CD1c-positive myeloid dendritic cell (primary cell): ENCODE results near the gene GPR62.
"Not testable (repeated sequence)": the region's sequence is repeated elsewhere in the genome, so short reads cannot be mapped to it uniquely, and the experiment has no call there.

Experiments
- DNase-seq: peaks from one replicate; pipeline ENCODE4 v3.0.0-alpha.2; 2016; ENCODE audit errors: extremely low spot score

Gene GPR62, protein sequence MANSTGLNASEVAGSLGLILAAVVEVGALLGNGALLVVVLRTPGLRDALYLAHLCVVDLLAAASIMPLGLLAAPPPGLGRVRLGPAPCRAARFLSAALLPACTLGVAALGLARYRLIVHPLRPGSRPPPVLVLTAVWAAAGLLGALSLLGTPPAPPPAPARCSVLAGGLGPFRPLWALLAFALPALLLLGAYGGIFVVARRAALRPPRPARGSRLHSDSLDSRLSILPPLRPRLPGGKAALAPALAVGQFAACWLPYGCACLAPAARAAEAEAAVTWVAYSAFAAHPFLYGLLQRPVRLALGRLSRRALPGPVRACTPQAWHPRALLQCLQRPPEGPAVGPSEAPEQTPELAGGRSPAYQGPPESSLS

DNA sequence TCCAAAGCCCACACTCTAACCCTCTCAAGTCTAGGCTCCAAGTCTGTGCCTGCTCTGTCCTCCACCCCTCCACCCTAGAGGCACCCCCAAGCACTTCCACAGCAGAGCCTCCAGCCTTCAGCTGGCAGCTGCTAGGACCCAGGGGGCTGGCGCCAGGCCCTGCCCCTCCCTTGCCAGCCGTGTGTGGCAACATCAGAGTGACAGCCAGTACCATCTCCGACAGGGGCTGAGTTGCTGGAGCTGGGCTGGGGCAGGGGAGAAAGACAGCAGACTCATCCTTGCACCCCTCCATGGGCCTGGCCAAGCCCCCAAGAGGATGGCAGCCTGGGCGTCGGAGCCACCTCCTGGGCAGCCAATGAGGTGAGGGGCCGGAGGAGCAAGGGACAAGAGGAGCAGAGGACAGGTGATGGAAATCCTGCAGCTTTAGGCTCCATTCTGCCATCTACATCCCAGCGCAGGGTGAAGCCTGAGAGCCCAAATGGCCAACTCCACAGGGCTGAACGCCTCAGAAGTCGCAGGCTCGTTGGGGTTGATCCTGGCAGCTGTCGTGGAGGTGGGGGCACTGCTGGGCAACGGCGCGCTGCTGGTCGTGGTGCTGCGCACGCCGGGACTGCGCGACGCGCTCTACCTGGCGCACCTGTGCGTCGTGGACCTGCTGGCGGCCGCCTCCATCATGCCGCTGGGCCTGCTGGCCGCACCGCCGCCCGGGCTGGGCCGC is at the start of gene GPR62:
Gene GPR62, plus strand, starts transcription at position 207 of the 718 bp plus-strand sequence. Its CDS starts 272 bp downstream, at position 479.
- DNase-seq = no peak

DNA sequence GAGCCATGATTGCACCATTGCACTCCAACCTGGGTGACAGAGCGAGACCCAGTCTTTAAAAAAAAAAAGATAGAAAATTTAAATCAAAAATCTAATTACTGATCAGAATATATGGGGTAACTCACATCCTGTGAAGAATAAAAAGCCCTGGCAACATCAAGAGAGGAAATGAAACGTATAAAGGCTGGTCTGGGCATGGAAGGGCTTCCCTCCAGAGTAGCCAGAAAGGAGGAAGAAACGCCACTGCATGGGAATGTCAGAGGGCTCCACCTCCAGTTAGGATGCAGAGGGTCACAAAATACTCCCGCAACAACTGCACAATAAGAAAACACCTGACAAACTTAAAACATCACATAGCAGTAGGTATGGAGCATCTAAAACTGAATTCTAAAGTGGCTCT is 47.2 kb upstream of the GPR62 start:
- no peak for DNase-seq

DNA sequence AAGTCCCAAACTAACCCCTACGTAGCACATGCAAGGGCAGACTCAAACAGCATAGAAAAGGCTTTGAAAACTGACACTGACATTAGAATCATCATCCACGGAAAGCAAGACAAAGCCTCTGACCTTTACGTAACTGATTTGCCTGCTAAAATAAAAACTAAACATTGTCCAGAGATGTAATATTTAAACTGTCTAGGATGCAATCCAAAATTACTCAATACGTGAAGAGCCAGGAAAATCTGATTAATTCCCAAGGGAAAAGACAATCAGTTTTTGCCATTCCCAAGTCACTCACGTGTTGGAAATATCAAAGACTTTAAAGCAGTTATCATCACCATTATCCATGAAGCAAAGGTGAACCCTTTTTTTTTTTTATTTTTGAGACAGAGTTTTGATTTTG is 38.8 kb upstream of the GPR62 start:
- DNase-seq = no peak

DNA sequence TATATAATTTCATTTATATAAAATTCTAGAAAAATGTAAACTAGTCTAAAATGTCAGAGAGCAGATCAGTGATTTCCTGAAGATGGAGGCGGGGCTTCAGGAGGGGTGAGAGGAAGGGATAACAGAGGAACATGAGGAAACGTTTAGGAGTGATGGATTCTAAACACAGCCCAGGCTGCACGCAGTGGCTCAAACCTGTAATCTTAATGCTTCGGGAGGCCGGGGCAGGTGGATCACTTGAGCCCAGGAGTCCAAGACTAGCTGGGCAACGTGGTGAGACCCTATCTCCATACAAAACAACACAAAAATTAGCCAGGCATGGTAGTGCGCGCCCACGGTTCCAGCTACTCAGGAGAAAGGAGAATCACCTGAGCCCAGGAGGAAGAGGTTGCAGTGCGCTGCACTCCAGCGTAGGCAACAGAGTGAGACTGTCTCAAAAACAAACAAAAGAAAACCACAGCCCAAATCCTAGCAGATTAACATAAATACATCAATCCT is 34.1 kb upstream of the GPR62 start:
- no peak for DNase-seq

DNA sequence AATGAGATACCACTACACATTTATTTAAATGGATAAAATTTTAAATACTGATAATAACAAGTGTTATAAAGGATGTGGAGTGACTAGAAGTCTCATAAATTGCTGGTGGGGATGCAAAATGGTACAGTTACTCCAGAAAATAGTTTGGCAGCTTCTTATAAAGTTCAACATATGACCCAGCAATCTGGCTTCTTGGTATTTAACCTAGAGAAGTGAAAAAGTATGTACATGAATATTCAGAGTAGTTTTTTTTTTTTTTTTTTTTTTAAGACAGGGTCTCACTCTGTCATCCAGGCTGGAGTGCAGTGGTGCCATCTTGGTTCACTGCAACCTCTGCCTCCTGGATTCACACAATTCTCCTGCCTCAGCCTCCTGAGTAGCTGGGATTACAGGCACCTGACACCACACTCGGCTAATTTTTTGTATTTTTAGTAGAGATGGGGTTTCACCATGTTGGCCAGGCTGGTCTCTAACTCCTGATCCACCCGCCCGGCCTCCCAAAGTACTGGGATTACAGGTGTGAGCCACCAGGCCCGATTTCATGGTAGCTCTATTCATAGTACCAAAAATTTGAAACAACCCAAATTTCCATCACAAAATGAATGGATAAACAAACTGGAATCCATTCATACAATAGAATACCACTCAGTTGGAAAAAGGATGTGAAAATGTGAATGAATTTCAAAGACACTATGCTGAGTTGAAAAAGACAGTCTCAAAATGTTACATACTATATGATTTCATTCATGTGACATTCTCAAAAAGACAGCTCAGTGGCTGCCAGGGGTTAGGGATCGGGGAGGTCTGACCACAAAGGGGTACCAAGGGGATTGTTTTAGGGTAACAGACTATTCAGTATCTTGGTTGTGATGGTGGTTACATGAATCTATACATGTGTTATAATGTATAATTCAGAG is 27.9 kb upstream of the GPR62 start:
- DNase-seq = no peak

DNA sequence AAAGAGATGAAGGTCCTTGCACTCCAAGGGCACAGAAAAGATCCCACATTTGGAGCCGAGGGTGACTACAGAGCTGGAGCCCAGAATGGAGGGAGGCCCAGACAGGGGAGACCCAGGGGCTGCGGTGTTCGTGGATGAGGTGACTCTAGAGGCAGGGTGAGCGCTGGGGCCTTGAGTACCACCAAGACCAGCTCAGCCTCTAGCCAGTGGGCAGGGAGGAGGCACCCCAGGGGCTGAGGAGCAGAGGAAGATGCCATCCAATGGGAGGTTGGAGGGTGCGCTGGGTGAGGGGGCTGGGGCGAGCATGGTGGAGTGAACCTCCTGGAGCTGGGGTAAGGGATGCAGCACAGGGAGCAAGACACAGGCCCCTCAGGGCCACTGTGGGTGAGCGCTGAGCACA is 26.7 kb upstream of the GPR62 start:
- DNase-seq = no peak

DNA sequence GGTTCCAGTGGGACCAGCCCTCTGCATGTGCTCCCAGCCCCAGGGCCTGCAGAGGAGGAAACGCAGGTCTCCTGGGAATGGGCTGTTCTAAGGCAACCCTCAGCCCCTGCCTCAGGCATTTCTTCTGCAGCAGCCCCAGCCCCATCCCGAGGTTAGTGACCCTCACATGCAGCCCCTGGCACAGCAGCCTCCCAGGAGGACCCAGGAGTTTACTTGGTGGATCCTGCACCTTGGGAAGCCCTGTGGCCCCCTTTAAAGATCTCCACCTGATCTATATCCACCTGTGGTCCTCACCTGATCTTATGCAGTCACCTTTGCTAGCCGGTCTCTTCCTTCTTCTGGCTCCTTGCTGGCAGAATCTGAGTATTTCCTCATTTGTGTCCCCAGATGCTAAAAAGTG is 26.2 kb upstream of the GPR62 start:
- not testable (repeated sequence) for DNase-seq

DNA sequence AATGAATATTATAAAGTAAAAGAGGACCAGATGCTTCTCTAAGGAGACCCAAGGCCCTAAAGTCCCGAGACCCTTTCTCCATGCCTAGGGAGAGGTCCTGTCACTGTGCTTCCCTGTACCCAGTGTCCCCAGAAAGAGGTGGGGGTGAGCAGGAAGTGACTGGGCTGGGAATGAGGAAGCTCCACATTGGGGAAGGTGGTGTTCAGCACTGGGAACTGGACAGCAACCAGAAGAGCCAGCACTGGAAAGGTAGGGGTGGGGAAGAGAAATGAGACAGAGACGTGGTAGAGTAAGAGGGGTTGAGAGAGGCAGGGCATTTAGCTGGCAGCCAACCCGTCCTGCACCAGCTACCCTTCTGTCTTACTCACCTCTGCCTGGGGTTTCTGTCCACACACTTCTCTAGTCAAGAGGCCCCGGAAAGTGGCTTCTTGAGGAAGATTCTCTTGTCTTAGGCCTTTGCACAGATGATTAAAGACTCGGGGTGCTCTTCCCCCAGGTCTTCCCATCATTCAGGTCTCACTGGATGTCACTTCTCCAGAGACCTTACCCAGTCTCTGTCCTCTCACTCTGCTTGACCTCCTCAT is 25.7 kb upstream of the GPR62 start:
- DNase-seq = peak; percentile 52

DNA sequence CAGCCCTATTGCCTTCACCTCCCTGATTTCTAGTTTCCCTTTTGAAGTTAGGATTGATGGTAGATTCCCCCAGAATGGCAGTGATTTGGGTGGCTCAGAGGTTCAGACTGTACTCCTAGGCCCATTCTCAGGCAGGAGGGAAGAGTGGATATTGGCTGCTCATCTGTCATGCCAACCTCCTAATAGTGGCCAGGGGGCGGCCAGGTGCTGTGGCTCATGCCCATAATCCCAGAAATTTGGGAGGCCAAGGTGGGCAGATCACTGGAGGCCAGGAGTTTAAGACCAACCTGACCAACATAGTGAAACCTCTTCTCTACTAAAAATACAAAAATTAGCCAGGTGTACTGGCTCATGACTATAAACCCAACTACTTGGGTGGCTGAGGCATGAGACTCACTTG is 24.7 kb upstream of the GPR62 start:
- no peak for DNase-seq

DNA sequence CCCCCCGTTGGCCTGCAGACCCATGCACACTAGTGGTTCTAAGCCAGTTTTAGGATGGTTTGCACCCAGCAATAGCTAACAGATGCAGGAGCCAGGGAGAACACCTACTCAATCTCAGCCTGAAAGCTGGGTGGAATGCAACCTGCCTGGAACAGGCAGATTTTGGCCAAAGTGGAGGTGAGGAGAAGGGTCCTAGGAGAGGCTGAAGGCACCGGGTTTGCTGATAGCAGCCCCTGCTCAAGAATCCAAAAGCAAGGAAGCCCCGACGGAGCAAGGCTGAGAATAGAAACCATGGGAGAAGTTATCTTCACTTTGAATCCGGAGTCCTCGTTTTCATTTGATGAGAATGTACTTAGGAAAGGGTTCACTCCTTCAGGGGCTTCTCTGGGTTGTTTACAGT is 23.4 kb upstream of the GPR62 start:
- DNase-seq = no peak

DNA sequence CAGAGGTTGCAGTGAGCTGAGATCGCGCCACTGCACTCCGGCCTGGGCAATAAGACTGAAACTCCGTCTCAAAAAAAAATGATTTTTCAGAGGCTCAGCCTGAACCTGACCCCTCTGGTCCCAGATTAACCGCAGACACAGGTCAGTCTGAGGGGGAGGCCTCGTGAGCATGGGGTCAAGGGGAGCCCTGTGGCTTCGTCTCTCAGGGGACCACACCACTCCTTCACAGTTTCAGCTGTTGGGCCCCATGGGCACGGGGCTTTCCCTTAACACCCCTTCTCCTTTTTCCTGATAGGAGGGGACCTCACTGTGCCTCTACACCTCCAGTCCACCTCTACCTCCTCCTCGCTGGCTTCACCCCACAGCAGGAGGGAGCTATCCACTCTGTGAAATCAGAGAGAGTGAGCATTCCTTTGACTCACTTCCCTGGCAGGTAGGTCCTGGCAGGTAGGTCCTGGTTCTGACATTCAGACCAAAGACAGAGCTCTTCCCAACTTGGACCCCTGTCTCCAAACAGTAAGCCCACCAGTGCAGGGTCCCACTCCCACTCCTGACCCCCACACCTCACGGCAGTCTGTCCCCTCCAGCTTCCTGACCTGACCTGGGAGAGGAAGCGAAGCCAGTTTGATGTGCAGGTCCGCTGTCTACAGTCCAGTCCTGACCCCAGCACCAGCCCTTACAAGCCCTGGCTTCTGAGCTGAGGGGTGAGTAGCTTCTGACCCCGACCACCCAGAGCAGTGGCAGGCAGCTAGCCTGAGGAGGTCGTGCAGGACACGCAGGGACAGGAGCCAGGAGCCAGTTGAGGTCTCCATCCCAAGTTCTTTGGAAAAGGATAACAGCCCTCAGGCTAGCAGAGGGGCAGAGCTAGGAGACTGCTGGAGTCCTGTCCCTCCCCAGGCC is 22.5 kb upstream of the GPR62 start:
- no peak for DNase-seq

DNA sequence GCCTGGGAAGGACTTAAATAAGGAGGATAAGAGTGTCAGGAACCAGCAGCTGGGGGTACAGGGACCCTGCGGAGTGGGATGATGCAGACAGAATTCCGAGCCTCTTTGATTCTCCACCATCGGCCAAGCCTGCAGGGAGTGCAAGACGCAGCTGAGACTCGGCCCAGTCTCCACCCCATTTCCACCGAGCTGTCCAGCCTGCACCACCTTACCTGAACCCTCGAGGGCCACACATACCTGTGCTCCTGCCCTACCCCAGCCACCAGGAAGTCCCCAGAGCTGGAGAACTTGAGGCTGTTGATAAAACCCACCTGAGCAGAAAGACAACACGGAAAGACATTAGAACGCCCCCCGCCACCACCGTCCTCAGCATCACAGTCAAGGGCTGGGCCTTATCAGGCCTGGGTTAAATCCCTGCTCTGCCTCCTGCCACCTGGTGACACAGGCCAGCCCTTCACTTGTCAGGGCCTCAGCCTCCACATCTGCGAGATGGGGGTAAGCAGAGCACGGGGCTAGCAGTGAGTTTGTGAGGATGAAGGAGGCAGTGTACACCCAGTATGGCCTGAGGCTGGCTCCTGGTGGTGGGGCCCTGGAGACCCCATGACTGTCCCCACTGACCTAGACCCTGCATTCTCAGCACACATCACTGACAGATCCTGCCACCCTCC is 21.6 kb upstream of the GPR62 start:
- DNase-seq = no peak

DNA sequence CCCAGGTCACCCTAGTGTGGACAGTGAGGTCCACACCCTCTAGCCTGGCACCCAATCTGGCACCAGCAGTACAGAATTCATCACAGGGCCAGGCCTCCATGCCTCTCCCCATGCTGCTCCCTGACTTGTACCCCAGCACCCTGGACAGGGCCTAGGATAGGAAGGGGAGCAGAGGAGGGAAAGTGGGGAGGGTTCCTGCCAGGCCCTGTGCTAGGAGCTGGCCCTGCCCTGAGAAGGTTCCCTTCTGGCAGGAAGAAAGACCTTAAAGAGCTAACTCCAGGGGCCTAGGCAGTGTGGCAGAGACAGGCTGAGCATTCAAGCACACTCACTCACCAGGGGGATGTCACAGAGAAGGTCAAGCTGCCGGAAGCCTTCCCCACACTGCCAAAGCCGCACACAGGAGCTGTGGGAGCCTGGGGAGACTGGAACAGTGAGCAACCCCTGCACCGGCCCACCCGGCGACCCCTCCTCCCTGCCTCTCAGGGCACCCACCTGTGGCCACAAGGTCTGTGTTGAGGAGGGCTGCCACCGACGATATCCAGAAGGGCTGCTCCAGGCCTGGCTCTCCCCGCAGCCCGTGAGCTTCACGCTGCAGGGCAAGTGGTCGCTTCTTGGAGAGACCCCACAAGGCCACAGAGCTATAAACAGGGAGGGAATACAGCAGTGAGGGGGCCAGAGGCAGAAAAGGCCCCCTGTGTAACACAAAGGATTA is 20.9 kb upstream of the GPR62 start:
- DNase-seq = no peak

DNA sequence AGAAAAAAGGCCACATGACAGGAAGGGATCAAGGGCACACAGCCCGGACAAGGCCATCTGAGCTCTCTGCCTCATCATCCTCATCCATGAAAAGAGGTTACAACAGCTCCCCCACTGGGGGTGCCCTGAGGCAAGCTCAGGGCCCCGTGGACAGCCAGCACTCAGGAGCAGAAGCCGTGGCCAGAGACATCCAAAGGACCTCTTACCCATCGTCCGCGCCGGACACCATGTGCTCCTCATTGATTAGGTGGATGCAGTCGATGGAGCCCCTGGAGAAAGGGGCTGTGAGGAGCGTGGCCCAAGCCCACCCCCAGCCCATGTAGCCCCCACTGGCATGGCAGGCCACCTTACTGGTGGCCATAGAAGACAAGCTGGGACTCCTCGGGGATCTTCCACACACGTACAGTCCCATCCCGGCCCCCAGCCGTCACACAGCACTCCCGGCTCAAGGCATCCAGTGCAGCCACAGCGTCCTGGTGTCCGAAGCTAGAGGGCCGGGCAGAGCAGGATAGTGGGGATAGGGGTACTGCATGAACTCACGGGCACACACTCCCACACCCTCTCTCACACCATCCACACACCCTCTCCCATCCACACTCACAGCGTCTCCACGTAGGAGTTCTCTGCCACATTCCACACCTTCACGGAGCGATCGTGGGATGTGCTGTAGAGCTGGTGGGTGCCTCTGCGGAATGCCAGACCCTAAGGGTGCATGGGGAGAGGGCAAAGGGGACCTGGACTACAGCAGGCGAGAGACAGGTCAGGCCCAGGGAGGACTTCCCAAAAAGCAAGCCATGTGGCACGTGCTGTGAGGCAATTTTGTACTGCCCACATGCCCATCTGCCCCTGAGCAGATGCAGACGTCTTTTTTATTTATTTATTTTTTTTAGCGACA is 19.9 kb upstream of the GPR62 start:
- no peak for DNase-seq

DNA sequence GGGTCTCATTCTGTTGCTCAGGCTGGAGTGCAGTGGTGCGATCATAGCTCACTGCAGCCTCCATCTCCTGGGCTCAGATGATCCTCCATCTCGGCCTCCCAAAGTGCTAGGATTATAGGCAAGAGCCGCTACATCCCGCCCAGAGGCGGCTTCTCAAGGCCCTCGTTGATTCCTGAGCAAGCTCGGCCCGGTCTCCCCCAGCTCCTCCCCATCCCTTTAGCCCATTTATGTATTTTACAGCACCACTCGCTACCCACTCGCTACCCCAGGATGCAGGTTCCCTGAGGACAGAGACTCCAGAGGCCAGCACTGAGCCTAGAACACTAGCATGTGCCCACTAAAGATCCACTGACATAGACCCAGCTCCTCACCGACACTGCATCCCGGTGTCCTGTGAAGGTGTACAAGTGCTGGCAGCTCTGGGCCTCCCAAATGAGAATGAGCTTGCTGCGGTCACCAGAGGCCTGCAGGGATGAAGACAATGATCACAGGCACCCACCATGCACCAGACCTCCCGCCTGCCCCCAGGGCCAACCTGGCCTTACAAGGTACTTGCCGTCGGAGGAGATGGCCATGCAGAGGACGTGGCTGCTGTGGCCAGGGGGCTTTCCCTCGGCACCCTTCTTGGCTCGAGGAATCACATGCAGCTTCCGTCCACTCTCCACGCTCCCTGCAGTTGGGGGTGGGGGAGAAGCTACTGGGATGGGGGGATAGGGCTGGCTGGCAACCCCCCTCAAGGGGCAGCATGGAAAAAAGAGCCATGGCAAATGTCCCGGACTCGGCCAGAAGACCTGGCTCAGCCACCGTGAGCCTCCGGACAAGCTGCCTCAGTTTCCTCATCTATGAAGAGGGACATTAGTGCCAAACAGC is 19.1 kb upstream of the GPR62 start:
- no peak for DNase-seq

DNA sequence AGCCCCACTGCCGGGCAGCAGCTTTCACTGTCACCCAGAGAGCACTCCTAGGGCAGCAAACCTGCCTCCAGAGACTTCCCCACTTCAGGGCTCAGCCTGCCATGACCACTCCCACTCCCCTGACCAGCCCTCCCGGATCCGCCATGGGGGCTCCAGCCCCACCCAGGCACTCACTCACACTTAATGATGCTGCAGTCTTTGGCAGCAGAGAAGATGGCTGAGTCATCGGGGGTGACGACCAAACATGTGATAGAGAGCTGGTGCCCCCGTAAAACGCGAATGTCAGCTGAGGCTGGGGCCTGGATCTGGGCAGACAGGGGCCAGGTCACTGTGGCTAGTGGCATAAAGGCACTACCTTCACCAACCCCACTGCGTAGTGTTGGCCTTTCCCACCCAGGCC is 18.2 kb upstream of the GPR62 start:
- no peak for DNase-seq
